ENCODE measurements around the gene PRELID2.
A peak's percentile ranks its signal among the peaks of the same experiment; 100 is the strongest.

PRELID2 gene

DNA sequence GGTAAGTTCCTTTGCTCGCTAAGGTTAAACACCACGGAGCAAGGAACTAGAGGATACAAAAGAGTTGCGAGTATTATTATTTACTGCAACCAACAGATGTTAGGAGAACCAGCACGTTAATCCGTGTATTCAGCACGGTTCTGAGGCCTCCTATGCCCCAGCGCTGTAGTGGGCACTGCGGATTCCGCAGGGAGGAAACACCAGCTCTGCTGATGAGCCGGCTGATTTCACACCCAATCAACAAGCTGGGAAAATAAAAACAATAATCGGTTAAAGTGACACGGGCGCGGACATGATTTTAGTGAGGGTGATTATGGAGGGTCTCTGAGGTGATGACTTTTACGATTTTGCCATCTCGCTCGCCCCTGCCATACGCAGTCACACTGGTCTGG lies 702 bp upstream of the PRELID2 start:
- TF ChIP-seq, protein P1, sequence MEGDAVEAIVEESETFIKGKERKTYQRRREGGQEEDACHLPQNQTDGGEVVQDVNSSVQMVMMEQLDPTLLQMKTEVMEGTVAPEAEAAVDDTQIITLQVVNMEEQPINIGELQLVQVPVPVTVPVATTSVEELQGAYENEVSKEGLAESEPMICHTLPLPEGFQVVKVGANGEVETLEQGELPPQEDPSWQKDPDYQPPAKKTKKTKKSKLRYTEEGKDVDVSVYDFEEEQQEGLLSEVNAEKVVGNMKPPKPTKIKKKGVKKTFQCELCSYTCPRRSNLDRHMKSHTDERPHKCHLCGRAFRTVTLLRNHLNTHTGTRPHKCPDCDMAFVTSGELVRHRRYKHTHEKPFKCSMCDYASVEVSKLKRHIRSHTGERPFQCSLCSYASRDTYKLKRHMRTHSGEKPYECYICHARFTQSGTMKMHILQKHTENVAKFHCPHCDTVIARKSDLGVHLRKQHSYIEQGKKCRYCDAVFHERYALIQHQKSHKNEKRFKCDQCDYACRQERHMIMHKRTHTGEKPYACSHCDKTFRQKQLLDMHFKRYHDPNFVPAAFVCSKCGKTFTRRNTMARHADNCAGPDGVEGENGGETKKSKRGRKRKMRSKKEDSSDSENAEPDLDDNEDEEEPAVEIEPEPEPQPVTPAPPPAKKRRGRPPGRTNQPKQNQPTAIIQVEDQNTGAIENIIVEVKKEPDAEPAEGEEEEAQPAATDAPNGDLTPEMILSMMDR (IDR thresholded peaks at IDR 0.05) = no peak

DNA sequence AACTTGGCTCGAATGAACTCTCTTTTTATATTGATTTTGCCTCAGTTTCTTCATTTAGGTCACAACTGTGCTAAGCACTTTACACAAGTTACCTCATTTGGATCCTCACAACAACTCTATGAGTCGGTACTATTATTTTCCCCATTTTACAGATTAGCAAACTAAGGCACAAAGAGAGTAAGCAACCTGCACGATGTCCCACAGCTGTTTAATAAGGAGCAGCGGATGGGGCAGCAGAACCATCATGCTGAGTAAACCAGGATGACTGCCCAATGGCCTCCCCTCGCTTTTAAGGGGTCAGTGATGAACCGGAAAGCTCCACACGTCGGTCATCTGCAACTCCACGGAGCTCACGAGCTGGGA lies 607 bp downstream of the PRELID2 start:
- TF ChIP-seq, protein P1 (IDR thresholded peaks at IDR 0.05) = no peak

DNA sequence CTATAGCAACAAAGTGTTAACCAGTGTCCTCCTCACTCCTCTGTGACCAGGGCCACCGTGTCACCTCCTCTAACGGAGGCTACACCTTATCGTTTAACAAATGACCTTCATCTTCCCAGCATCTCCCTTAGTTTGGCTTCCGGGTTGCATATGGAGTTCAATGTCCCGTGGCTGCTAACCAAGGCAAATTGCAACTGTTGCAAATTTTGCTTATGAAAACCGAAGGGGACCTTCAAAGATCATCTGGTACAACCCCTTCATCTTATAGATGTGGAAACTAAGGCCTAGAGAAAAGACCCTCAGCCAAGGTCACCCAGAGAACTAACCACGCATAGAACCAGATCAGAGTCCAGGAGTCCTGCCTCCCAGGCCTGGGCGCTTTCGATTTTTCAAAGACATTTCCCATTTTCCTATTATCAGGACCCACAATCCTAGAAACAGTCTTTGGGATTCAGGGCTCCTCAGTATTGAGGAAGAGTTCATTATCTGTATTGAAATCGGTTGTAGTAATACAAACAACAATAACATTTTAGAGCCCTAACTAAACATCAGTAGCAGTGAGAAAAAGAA lies 1.4 kb downstream of the PRELID2 start:
- TF ChIP-seq, protein P1 (IDR thresholded peaks at IDR 0.05) = no peak

DNA sequence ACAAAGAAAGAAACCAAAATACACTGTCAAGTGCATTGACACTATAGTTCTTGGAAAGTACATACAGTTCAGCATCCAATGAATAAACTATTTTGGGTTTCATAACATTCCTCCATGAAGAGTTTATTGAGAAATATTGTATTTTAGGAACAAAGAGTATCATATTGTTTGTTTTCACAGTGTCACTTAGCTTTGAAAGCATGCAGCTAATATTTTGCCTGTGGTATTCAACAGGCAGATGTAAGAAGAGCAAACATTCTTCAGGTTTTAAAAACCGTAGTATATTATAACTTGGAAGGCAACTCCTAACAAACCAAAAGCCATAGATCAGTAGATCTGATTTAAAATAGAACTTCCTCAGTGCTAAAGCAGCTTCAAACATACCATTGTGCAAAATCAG lies 4.5 kb downstream of the PRELID2 start:
- TF ChIP-seq, protein P1 (IDR thresholded peaks at IDR 0.05) = no peak

DNA sequence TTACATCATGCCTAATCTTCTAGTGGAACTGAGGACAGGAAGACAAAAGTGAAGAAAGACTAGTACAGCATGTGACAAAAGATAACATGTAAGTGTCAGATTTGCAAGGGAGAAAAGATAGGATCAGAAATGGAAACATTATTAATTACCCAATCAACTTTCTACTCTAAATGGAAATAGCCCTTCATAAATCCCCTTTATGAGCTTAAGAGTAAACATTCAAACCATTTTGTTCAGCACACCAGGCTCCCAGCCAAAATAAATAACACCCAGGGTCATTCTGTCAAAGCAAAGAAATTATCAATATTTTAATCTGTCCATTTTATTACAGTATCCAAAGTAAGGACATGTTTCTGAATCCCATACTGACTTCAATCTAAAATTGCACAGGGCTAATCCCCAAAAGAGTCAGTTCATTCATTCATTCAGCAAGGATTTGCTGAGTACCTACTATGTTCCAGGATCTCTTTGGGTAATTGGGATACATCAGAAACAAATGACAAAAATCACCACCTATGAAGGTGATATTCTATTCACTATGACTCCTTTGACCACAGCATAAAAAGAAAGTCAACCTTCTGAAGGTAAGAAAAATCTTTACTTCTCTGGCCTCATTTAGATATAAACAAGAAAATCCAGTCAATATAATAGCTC lies 5.3 kb downstream of the PRELID2 start:
- TF ChIP-seq, protein P1 (IDR thresholded peaks at IDR 0.05) = no peak

DNA sequence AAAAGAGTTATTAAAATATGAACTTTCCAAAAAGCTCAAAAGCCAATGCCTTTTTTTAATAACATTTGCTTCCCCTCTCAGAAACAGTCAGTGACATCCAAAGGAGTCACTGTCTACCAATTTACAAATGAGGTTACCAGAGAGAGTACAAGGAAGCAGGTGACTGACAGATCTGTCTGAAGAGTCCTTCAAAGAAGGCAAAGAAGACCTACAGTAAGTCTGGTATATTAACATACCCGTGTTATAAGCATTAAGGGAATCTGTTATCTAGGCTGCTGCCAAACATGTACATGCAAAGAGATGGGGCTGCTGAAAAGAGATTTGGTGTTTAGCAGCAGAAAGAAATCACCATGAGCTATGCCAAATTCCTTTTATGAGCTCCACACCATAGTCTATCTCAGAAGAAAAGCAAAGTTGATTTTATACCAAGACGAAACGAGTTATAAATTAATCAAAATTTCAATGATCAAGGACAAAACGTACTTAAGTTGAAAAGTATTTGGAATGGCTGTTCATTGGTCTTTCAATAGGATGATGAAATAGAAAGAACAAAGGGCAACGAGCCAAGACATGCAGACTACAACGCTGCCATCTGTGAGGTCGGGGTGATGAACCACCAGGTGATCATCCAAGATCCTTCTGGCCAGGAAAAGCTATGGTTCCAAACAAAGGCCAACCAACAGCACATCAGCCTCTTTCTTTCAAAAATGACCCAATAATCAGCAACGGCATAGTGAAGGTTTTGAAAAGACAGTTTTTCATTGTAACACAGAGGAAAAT lies 8.1 kb downstream of the PRELID2 start:
- TF ChIP-seq, protein P1 (IDR thresholded peaks at IDR 0.05) = no peak

DNA sequence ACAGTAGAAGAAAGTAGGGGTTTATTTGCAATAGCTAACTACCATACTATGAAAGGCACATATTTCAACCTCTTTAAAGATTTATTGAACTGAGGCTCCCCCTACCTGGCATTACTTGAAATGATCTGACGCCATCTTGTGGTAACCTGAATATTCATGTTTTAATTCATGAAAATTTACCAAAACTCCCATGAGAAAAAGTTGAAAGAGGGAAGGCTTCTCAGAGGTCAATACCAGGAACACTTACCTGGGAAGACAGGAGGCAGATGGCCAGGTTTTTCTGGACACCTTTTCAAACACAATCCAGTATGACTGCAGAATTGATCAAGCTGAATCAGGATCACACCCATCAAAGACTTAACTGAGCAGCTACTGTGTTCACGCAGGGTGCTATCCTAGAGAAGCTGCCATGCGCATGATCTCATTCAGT lies 9.4 kb downstream of the PRELID2 start:
- TF ChIP-seq, protein P1 (IDR thresholded peaks at IDR 0.05) = peak; percentile 81

Measured in LNCAP (cell line).